ENCODE measurements around the gene KBTBD4.

- TF ChIP-seq CTCF (conservative IDR thresholded peaks at IDR 0.05; ENCODE audit: low read depth, low read length) (no peak), EZH2 (IDR thresholded peaks at IDR 0.05; ENCODE audit: borderline replicate concordance, low read depth, low read length, poor library complexity, severe bottlenecking) (no peak)
Observed at GRCh38 chr11:47565340-47566148, 13.2 kb downstream of the KBTBD4 start, which contains the start of gene PTPMT1.

Data from A673 (cell line).